Caco-2 (cell line): Measurements from ENCODE around the gene SHROOM4. TPM values are rescaled to one million over a fixed set of nuclear protein-coding genes. Genes with fewer than 3 reads are reported as not detected.

Experiments
- BruUV-seq: library from RNA; stranded (reverse); fragments of 400-500 nt; replicated peaks from 2 replicates; lab custom pipeline; 2021; lab: Mats Ljungman, UMichigan
- CTCF ChIA-PET: fragments of 300-600 bp; sonication (Branson Sonifier 250); formaldehyde crosslinking; loops from one replicate; lab custom pipeline; 2022; ENCODE audit warnings: antibody characterized with exemption; lab: Charles Lee
- POLR2A ChIA-PET: fragments of 300-600 bp; sonication (Branson Sonifier 250); formaldehyde crosslinking; loops from one replicate; lab custom pipeline; 2022; ENCODE audit warnings: antibody characterized with exemption; lab: Charles Lee
- DNase-seq, 2 experiments: peaks; one replicate each; pipeline versions ENCODE4 v3.0.0 to v3.0.0-alpha.2; 2020 to 2022
- H3K27me3 ChIP-seq: replicated peaks from 2 replicates; pipeline ENCODE4 v1.6.0; 2011; ENCODE audit warnings: low read length; ENCODE audit not compliant: control insufficient read depth, insufficient read depth
- H3K36me3 ChIP-seq: 2 replicates; pipeline ENCODE4 v1.5.1; 2011; ENCODE audit warnings: low read length; ENCODE audit not compliant: control insufficient read depth, insufficient read depth
- H3K4me1 ChIP-seq: fragments of 250-450 bp; sonication (Bioruptor Pico); 2 replicates; pipeline ENCODE4 v1.5.1; 2020; ENCODE audit warnings: mild to moderate bottlenecking
- H3K4me3 ChIP-seq: 2 replicates; pipeline ENCODE4 v1.5.1; 2011; ENCODE audit warnings: low read depth, mild to moderate bottlenecking, control low read depth, low read length
- H3K9me3 ChIP-seq: fragments of 250-450 bp; sonication (Bioruptor Pico); 2 replicates; pipeline ENCODE4 v1.5.1; 2020; ENCODE audit warnings: mild to moderate bottlenecking, moderate library complexity
- H3K27ac Mint-ChIP-seq: one replicate; pipeline ENCODE4 v1.8.0; 2022; ENCODE audit warnings: mixed read lengths; ENCODE audit not compliant: unreplicated experiment
- H3K27me3 Mint-ChIP-seq: one replicate; pipeline ENCODE4 v1.8.0; 2022; ENCODE audit warnings: mixed read lengths; ENCODE audit not compliant: insufficient read depth, unreplicated experiment
- H3K36me3 Mint-ChIP-seq: one replicate; pipeline ENCODE4 v1.8.0; 2022; ENCODE audit warnings: mild to moderate bottlenecking, mixed read lengths; ENCODE audit not compliant: insufficient read depth, unreplicated experiment
- H3K4me1 Mint-ChIP-seq: one replicate; pipeline ENCODE4 v1.8.0; 2022; ENCODE audit warnings: low read depth, mixed read lengths; ENCODE audit not compliant: unreplicated experiment
- H3K4me3 Mint-ChIP-seq: one replicate; pipeline ENCODE4 v1.8.0; 2022; ENCODE audit warnings: mild to moderate bottlenecking, moderate library complexity, mixed read lengths; ENCODE audit not compliant: unreplicated experiment
- H3K9me3 Mint-ChIP-seq: one replicate; pipeline ENCODE4 v1.8.0; 2022; ENCODE audit warnings: mixed read lengths; ENCODE audit not compliant: unreplicated experiment
- CTCF ChIP-seq, 2 experiments: fragments of 200-600 bp in 1 of 2; IDR thresholded peaks; 1 replicate in 1 of 2; 2 replicates in 1 of 2; pipeline versions ENCODE4 v1.5.1 to v1.8.0; 2011 to 2022; ENCODE audit warnings: antibody characterized with exemption in 1 of 2, control low read depth in 1 of 2, inconsistent platforms in 1 of 2, low read depth in 1 of 2, low read length in 1 of 2, mild to moderate bottlenecking in 1 of 2, moderate library complexity in 1 of 2; ENCODE audit not compliant: insufficient read depth in 1 of 2, severe bottlenecking in 1 of 2, unreplicated experiment in 1 of 2
- intact Hi-C: fragments of 100-400 bp; cut with micrococcal nuclease; formaldehyde crosslinking; loops from one replicate; pipeline ENCODE4 v1.10.0; 2022; ENCODE audit not compliant: unreplicated experiment
- total RNA-seq: library from RNA; stranded (reverse); gene quantifications from 2 replicates; pipeline ENCODE4 v1.2.3, GENCODE V29; 2022

SHROOM4 gene
- total RNA-seq, 1 experiment from 2014 or later: 0.09 TPM

- no peaks in the 10 kb centered on the region for H3K4me1 Mint-ChIP-seq
- no peak overlapping the region for H3K27ac Mint-ChIP-seq
- no peak for TF ChIP-seq CTCF (IDR thresholded peaks at IDR 0.05; ENCODE audit: insufficient read depth in 1 of 2, low read depth in 1 of 2, low read length in 1 of 2, severe bottlenecking in 1 of 2, unreplicated experiment in 1 of 2)
- H3K4me3 Mint-ChIP-seq: no peak overlapping the region
- H3K9me3 ChIP-seq: no peaks in the 10 kb centered on the region
- H3K27me3 Mint-ChIP-seq: peaks cover 5% of the 10 kb centered on the region
- POLR2A ChIA-PET: no interaction called here
- no peak overlapping the region for H3K4me3 ChIP-seq
- intact Hi-C loops: no loop called here
- H3K27me3 ChIP-seq: no peaks in the 10 kb centered on the region
- no peaks in the 10 kb centered on the region for H3K36me3 Mint-ChIP-seq
- BruUV-seq: no TSS peak
- no peaks in the 10 kb centered on the region for H3K4me1 ChIP-seq
- H3K9me3 Mint-ChIP-seq: no peaks in the 10 kb centered on the region
- no peaks in the 10 kb centered on the region for H3K36me3 ChIP-seq
- CTCF ChIA-PET: no interaction called here
- DNase-seq: no peak
Observed at GRCh38 chrX:50771382-50771781, 42.6 kb downstream of the SHROOM4 start.

- Mint-ChIP-seq H3K9me3 (no peaks in the 10 kb centered on the region), H3K4me1 (no peaks in the 10 kb centered on the region), H3K4me3 (no peak overlapping the region), H3K27ac (no peak overlapping the region), H3K36me3 (no peaks in the 10 kb centered on the region), H3K27me3 (peaks cover 8% of the 10 kb centered on the region)
- CTCF ChIA-PET: no interaction called here
- Histone ChIP-seq H3K36me3 (no peaks in the 10 kb centered on the region), H3K4me1 (no peaks in the 10 kb centered on the region), H3K27me3 (no peaks in the 10 kb centered on the region), H3K4me3 (no peak overlapping the region), H3K9me3 (no peaks in the 10 kb centered on the region)
- no peak for TF ChIP-seq CTCF (IDR thresholded peaks at IDR 0.05; ENCODE audit: insufficient read depth in 1 of 2, low read depth in 1 of 2, low read length in 1 of 2, severe bottlenecking in 1 of 2, unreplicated experiment in 1 of 2)
- no TSS peak for BruUV-seq
- POLR2A ChIA-PET: no interaction called here
- intact Hi-C loops: no loop called here
- peak in 1 of 2 experiments; percentile 38 for DNase-seq
Observed at GRCh38 chrX:50770702-50771101, 43.3 kb downstream of the SHROOM4 start.

DNA sequence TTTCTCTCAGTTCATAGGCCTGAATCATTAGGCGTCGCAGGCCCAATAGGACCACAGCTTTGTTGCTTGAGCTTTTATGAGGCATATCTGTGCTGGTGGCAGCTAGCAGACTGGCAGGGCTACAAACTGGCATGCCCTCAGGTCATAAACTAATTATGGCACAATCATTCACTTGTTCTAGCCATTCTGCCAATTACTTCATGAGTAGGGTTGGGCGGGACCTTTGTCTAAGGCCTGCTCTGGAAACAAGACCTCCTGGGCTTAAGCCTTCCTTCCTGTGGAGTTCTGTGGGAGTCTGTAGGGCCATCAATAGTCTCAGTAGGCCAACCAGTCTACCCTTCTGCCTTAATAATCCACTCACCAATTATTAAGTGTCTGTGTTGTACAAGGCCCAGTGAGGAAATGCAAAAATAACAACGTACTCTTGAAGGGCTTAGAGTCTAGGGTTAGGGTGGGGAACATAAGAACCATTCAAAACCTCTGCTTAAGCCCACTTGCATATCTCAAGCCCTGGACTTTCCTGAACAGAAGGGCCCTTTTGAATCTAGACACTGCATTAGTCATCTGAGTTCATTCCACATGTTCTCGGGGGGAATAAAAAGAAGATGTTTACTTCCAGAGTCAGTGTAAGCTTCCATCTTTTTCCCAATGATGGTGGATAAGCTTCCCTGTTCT, 44.5 kb downstream of the SHROOM4 start:
- Histone ChIP-seq H3K4me1 (no peaks in the 10 kb centered on the region), H3K9me3 (no peaks in the 10 kb centered on the region), H3K27me3 (no peaks in the 10 kb centered on the region), H3K4me3 (no peak overlapping the region), H3K36me3 (no peaks in the 10 kb centered on the region)
- TF ChIP-seq CTCF (IDR thresholded peaks at IDR 0.05; ENCODE audit: insufficient read depth in 1 of 2, low read depth in 1 of 2, low read length in 1 of 2, severe bottlenecking in 1 of 2, unreplicated experiment in 1 of 2): no peak
- POLR2A ChIA-PET: no interaction called here
- Mint-ChIP-seq H3K9me3 (no peaks in the 10 kb centered on the region), H3K4me3 (no peak overlapping the region), H3K36me3 (no peaks in the 10 kb centered on the region), H3K27me3 (peaks cover 3% of the 10 kb centered on the region), H3K4me1 (no peaks in the 10 kb centered on the region), H3K27ac (no peak overlapping the region)
- DNase-seq: no peak
- intact Hi-C loops: no loop called here
- BruUV-seq: no TSS peak
- CTCF ChIA-PET: no interaction called here
